Colonic mucosa (tissue), 4 donors: ENCODE data around the gene SEMA5B. TPM values are rescaled to one million over a fixed set of nuclear protein-coding genes. Genes with fewer than 3 reads are reported as not detected.

Source experiments
- DNase-seq: peaks from one replicate; pipeline ENCODE4 v3.0.0-alpha.2; 2020
- H3K27ac ChIP-seq: fragments of 200-600 bp; one replicate; pipeline ENCODE4 v1.8.0; 2021
- H3K27me3 ChIP-seq: fragments of 200-600 bp; one replicate; pipeline ENCODE4 v1.8.0; 2021
- H3K36me3 ChIP-seq: fragments of 200-600 bp; one replicate; pipeline ENCODE4 v1.8.0; 2021
- H3K4me1 ChIP-seq: fragments of 200-600 bp; one replicate; pipeline ENCODE4 v1.8.0; 2021; ENCODE audit warnings: mild to moderate bottlenecking
- H3K4me3 ChIP-seq: fragments of 200-600 bp; one replicate; pipeline ENCODE4 v1.8.0; 2021
- H3K9ac ChIP-seq, 2 donors: one replicate each; pipeline ENCODE4 v1.7.0; 2013; ENCODE audit warnings: control low read depth in 2 of 2, low read depth in 2 of 2, low read length in 2 of 2
- H3K9me3 ChIP-seq: fragments of 200-600 bp; one replicate; pipeline ENCODE4 v1.8.0; 2021
- intact Hi-C: fragments of 100-400 bp; cut with DNase I; formaldehyde crosslinking; loops from one replicate; pipeline ENCODE4 v1.14.1; 2022
- total RNA-seq, 2 donors: library from RNA; stranded (reverse); fragmentation: NEBNext Ultra II Directional in 1 of 2; extraction: Animal tissue kit (Norgen Biotek cat#: 25700) in 1 of 2; gene quantifications; one replicate each; pipeline ENCODE4 v1.2.1, GENCODE V29; 2021
- TF ChIP-seq, protein P1 (sequence below): fragments of 200-600 bp; IDR thresholded peaks from one replicate; pipeline ENCODE4 v1.8.0; 2022; ENCODE audit warnings: antibody characterized with exemption, mild to moderate bottlenecking
- donor health status: healthy.
- donor health status: DM: no; HTN: no; CAD: no.
- donor health status: DM: no; HTN: no; CAD: no.

SEMA5B gene
- total RNA-seq, 2 donors from 2014 or later, result 0.40 to 1.3 TPM

- Histone ChIP-seq H3K27me3 (peaks cover 42% of the 10 kb centered on the region), H3K36me3 (no peaks in the 10 kb centered on the region), H3K9me3 (no peaks in the 10 kb centered on the region), H3K4me3 (peak overlapping the region; percentile 52), H3K27ac (no peak overlapping the region), H3K9ac (no peak overlapping the region), H3K4me1 (peaks cover 10% of the 10 kb centered on the region)
- DNase-seq, result no peak
- TF ChIP-seq, protein P1, sequence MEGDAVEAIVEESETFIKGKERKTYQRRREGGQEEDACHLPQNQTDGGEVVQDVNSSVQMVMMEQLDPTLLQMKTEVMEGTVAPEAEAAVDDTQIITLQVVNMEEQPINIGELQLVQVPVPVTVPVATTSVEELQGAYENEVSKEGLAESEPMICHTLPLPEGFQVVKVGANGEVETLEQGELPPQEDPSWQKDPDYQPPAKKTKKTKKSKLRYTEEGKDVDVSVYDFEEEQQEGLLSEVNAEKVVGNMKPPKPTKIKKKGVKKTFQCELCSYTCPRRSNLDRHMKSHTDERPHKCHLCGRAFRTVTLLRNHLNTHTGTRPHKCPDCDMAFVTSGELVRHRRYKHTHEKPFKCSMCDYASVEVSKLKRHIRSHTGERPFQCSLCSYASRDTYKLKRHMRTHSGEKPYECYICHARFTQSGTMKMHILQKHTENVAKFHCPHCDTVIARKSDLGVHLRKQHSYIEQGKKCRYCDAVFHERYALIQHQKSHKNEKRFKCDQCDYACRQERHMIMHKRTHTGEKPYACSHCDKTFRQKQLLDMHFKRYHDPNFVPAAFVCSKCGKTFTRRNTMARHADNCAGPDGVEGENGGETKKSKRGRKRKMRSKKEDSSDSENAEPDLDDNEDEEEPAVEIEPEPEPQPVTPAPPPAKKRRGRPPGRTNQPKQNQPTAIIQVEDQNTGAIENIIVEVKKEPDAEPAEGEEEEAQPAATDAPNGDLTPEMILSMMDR, result no peak
- intact Hi-C loops, result loop anchor here (10.0 kb wide), 2 partner anchors 159 to 271 kb away; no protein-coding TSS in a partner anchor
Observed at GRCh38 chr3:123025642-123026521, 1.7 kb downstream of the SEMA5B start.

DNA sequence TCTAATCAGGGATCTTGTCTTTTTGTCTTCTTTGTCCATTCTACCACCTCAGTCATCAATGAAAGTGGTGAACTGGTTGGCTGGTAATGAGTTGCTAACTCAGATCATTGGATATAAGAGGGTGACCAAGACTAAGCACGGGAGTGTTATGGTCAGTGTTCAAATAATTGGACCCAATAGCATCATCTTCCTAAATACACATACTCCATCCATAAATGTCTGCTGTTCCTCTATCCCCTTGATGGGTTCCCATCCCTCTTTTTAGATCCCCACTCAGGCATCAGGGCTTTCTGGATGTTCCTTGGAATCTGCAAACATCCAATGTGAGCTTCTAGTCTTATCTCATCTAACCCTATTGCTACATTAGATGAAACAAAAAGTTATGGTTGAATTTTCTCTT lies 3.5 kb downstream of the SEMA5B start:
- H3K4me3 ChIP-seq, result no peak overlapping the region
- H3K27ac ChIP-seq, result no peak overlapping the region
- H3K27me3 ChIP-seq, result peaks cover 42% of the 10 kb centered on the region
- intact Hi-C loops, result loop anchor here (10.0 kb wide), 2 partner anchors 161 to 269 kb away; no protein-coding TSS in a partner anchor
- TF ChIP-seq, protein P1, result no peak
- no peaks in the 10 kb centered on the region for H3K9me3 ChIP-seq
- no peaks in the 10 kb centered on the region for H3K36me3 ChIP-seq
- no peak for DNase-seq
- peaks cover 10% of the 10 kb centered on the region for H3K4me1 ChIP-seq
- no peak overlapping the region for H3K9ac ChIP-seq

GRCh38 chr3:123021996-123022510 lies 5.5 kb downstream of the SEMA5B start:
- no peak for DNase-seq
- Histone ChIP-seq H3K9ac (no peak overlapping the region), H3K27me3 (peaks cover 30% of the 10 kb centered on the region), H3K36me3 (no peaks in the 10 kb centered on the region), H3K4me3 (no peak overlapping the region), H3K4me1 (peaks cover 8% of the 10 kb centered on the region), H3K9me3 (no peaks in the 10 kb centered on the region), H3K27ac (no peak overlapping the region)
- intact Hi-C loops, result loop anchor here (10.0 kb wide), 2 partner anchors 163 to 267 kb away; no protein-coding TSS in a partner anchor
- TF ChIP-seq, protein P1, result no peak

DNA sequence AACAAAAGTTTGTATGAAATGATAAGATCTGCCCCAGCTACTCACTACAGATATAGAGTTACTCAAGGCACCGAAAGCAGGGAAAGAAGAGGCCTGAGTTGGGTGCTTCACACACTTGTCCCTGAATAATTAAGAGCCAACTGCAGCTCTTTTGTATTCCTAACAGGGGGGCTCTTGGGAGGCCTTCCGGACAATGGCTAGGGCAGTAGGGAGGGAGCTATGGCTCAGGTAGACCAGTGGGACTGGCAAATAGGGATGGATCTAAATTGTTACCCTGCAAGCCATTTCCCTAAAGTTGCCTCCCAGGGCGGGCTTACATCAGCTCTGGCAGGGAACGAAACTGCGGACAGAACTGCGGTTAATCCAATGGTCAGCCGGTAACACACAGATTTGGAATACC lies 6.2 kb downstream of the SEMA5B start:
- peaks cover 1% of the 10 kb centered on the region for H3K4me1 ChIP-seq
- H3K36me3 ChIP-seq, result no peaks in the 10 kb centered on the region
- no peak overlapping the region for H3K4me3 ChIP-seq
- no peak overlapping the region for H3K9ac ChIP-seq
- H3K27me3 ChIP-seq, result peaks cover 24% of the 10 kb centered on the region
- intact Hi-C loops, result loop anchor here (10.0 kb wide), 2 partner anchors 163 to 267 kb away; no protein-coding TSS in a partner anchor
- H3K9me3 ChIP-seq, result no peaks in the 10 kb centered on the region
- DNase-seq, result no peak
- TF ChIP-seq, protein P1, result no peak
- H3K27ac ChIP-seq, result no peak overlapping the region

DNA sequence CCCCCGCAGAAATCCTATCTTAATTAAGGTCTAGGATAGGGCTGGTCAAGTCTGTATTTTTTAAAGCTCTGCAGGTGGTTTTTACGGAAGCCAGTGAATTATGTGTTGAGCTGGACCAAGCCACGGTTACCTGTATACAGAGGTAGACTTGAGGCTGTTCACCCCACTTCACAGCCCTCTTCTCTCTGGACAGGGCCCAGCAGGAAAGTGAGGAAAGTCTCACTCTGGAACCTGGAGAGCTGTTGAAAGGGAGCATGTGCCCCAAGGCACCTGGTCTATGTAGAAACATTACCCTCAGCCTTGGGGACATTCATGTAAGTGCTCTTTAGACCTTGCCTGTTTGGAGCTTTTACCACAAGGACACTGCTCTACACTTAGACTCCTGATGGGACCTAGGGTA lies 6.9 kb downstream of the SEMA5B start:
- TF ChIP-seq, protein P1, result no peak
- intact Hi-C loops, result loop anchor here (10.0 kb wide), 2 partner anchors 164 to 266 kb away; no protein-coding TSS in a partner anchor
- no peaks in the 10 kb centered on the region for H3K36me3 ChIP-seq
- H3K4me1 ChIP-seq, result no peaks in the 10 kb centered on the region
- H3K9me3 ChIP-seq, result no peaks in the 10 kb centered on the region
- H3K27ac ChIP-seq, result no peak overlapping the region
- H3K27me3 ChIP-seq, result peaks cover 17% of the 10 kb centered on the region
- no peak overlapping the region for H3K4me3 ChIP-seq
- H3K9ac ChIP-seq, result no peak overlapping the region
- no peak for DNase-seq
